Small intestine (tissue), 7 donors: ENCODE measurements around the gene SEMA6D. TPM values are rescaled to one million over a fixed set of nuclear protein-coding genes. Genes with fewer than 3 reads are reported as not detected.
A peak's percentile ranks its signal among the peaks of the same experiment; 100 is the strongest.

Experiments
- DNase-seq, 2 donors: peaks; one replicate each; pipeline versions ENCODE4 v3.0.0 to v3.0.0-alpha.2; 2013
- FAIRE-seq: peaks from 2 replicates; lab custom pipeline; 2012; peaks lifted over from hg19 to GRCh38; lab: Jason Lieb, UNC
- H3K27ac ChIP-seq, 3 donors: one replicate each; pipeline ENCODE4 v1.5.1; 2013; ENCODE audit warnings: low read length in 2 of 3, mild to moderate bottlenecking in 2 of 3, control low read depth in 1 of 3, inconsistent platforms in 1 of 3, low read depth in 1 of 3, moderate library complexity in 1 of 3
- H3K27me3 ChIP-seq, 3 donors: one replicate each; pipeline ENCODE4 v1.6.1; 2013; ENCODE audit warnings: low read length in 3 of 3, inconsistent platforms in 1 of 3; ENCODE audit not compliant: control insufficient read depth in 3 of 3, insufficient read depth in 3 of 3
- H3K36me3 ChIP-seq, 3 donors: one replicate each; pipeline ENCODE4 v1.6.1; 2013; ENCODE audit warnings: low read length in 3 of 3, inconsistent platforms in 1 of 3, low read depth in 1 of 3, mild to moderate bottlenecking in 1 of 3, moderate library complexity in 1 of 3; ENCODE audit not compliant: control insufficient read depth in 3 of 3, insufficient read depth in 2 of 3
- H3K4me1 ChIP-seq, 3 donors: one replicate each; pipeline ENCODE4 v1.6.1; 2013; ENCODE audit warnings: low read length in 2 of 3, inconsistent platforms in 1 of 3, low read depth in 1 of 3, mild to moderate bottlenecking in 1 of 3, moderate library complexity in 1 of 3; ENCODE audit not compliant: control insufficient read depth in 3 of 3, insufficient read depth in 2 of 3
- H3K4me3 ChIP-seq, 3 donors: one replicate each; pipeline ENCODE4 v1.5.1; 2013; ENCODE audit warnings: low read length in 3 of 3, control low read depth in 1 of 3, inconsistent platforms in 1 of 3, low read depth in 1 of 3, mild to moderate bottlenecking in 1 of 3, moderate library complexity in 1 of 3
- H3K9me3 ChIP-seq, 2 donors: one replicate each; pipeline ENCODE4 v1.6.1; 2013; ENCODE audit warnings: low read depth in 1 of 2, low read length in 1 of 2; ENCODE audit not compliant: control insufficient read depth in 2 of 2, insufficient read depth in 1 of 2
- WGBS, 3 donors: extraction: QIAGEN DNeasy Blood & Tissue Kit; methylation state at CpG; one replicate each; pipeline ENCODE4 v1.1.7; 2013; 5-methylcytosine and 5-hydroxymethylcytosine counted together
- polyA plus RNA-seq, 4 donors: library from polyadenylated mRNA; stranded (reverse) in 3 of 4; unstranded in 1 of 4; fragments of 200-250 nt in 3 of 4; fragments of 120-200 nt in 1 of 4; gene quantifications; one replicate each; pipeline versions ENCODE4 v1.2.1 to v1.2.3, GENCODE V29; 2013
- donor health status: healthy with polysubstance abuse.
- donor health status: control.
- donor health status: control.
- donor health status: Bipolar disorder and iron deficiency.
- donor health status: healthy.

Gene SEMA6D
- polyA plus RNA-seq, 4 donors, result 14.6 to 55.6 (median 23.9) TPM

DNA sequence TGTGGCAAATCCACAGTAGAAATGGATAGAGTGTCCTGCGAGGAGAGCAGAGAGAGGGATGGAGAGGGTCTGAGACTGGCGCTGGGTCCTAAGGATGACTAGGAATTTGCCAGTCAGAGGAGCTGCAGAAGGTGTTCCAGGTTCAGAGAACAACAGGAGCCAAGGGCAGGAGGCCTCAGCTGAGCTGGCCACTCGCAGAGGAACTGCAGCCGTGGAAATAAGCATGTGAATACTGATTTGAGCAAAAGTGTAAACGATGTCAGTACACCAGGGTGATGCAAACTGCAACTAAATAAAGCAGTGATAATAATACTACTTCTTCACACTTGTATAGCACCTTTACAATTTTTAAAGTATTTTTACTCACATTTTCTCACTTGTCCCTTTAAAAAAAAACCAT, 24.6 kb downstream of the SEMA6D start:
- H3K36me3 ChIP-seq, result peaks cover 0 to 18% (median 0%) of the 10 kb centered on the region in 3 donors
- H3K4me1 ChIP-seq, result peaks cover 2 to 41% (median 15%) of the 10 kb centered on the region in 3 donors
- FAIRE-seq, result no peak
- no peaks in the 10 kb centered on the region for H3K27me3 ChIP-seq
- no peaks in the 10 kb centered on the region for H3K9me3 ChIP-seq
- WGBS, 3 donors, result 84 to 93% (median 92%) methylated on average over 5 of the region's 5 CpGs
- DNase-seq, result no peak
- no peak overlapping the region for H3K4me3 ChIP-seq
- no peak overlapping the region for H3K27ac ChIP-seq

DNA sequence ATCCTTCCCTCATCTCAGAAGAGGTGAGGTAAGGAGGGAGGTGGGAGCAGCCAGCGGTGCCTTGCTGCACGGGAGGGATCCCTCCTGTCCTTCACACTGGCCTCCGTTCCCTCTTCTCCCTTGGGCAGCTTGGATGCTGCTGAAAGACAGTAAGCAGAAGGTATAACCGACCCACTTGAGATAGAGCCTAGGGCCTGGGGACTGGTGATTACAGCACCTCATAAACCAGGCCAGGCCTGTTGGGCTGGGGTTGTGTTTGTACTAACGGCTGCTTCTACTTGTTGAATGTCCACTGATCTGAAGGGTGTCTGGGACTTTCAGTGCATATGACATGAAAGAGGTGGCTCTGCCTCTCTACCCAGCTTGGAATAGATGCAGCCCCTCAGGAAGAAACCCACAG, 25.0 kb downstream of the SEMA6D start:
- Histone ChIP-seq H3K27me3 (no peaks in the 10 kb centered on the region), H3K4me1 (peaks cover 2 to 38% (median 15%) of the 10 kb centered on the region in 3 donors), H3K9me3 (no peaks in the 10 kb centered on the region), H3K36me3 (peaks cover 0 to 18% (median 0%) of the 10 kb centered on the region in 3 donors), H3K27ac (no peak overlapping the region), H3K4me3 (no peak overlapping the region)
- FAIRE-seq, result no peak
- WGBS, 3 donors, result 65 to 78% (median 68%) methylated on average over 5 of the region's 5 CpGs
- DNase-seq, result no peak

DNA sequence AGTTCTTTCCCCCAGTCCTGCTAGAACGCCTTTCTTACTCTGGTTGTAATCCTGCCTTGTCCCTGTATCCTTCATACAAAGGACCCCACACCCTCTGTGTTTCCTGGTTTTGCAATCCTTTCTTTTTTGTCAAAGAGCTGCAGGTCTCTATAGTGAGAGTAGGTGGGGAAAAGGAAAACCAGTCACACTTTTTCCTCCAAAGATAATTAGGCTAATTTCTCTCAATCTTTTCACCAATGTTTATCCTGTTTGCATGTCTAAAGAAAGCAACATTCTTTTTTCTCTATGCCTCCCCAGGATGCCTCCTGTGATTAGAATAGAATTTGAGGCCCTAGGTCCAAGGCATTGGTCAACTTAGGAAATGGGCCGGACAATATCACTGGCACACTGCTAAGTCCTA, 25.4 kb downstream of the SEMA6D start:
- H3K36me3 ChIP-seq, result peaks cover 0 to 18% (median 0%) of the 10 kb centered on the region in 3 donors
- peaks cover 2 to 38% (median 15%) of the 10 kb centered on the region in 3 donors for H3K4me1 ChIP-seq
- WGBS, 3 donors, result 72 to 86% (median 75%) methylated on average over 2 of the region's 2 CpGs
- FAIRE-seq, result no peak
- no peak for DNase-seq
- H3K27me3 ChIP-seq, result no peaks in the 10 kb centered on the region
- H3K9me3 ChIP-seq, result no peaks in the 10 kb centered on the region
- no peak overlapping the region for H3K4me3 ChIP-seq
- no peak overlapping the region for H3K27ac ChIP-seq

DNA sequence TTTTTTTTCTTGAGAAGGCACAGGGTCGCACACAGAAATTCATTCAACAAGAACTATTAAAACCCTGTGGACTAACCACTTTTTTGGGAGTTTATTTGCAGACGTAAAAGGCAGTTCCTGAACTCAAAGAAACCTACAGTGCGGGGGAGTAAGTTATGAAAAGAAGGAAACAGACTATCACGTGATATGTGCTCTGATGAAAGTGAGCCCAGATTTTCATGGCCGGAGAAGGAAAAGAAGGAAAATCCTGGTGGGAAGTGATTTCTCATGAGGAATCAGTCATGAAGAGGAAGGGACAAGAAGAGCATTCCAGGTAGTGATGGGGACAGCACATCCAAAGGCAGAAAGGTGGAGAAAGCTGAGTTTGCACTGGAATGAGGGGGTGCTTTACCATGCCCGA, 26.1 kb downstream of the SEMA6D start:
- Histone ChIP-seq H3K27me3 (no peaks in the 10 kb centered on the region), H3K4me1 (peaks cover 2 to 38% (median 15%) of the 10 kb centered on the region in 3 donors), H3K4me3 (no peak overlapping the region), H3K36me3 (peaks cover 0 to 18% (median 0%) of the 10 kb centered on the region in 3 donors), H3K9me3 (no peaks in the 10 kb centered on the region), H3K27ac (peak overlapping the region in 2 of 3 donors; percentile 25 to 34)
- DNase-seq (no peak), FAIRE-seq (no peak)
- 64 to 77% (median 72%) methylated on average over 6 of the region's 6 CpGs for WGBS, 3 donors

DNA sequence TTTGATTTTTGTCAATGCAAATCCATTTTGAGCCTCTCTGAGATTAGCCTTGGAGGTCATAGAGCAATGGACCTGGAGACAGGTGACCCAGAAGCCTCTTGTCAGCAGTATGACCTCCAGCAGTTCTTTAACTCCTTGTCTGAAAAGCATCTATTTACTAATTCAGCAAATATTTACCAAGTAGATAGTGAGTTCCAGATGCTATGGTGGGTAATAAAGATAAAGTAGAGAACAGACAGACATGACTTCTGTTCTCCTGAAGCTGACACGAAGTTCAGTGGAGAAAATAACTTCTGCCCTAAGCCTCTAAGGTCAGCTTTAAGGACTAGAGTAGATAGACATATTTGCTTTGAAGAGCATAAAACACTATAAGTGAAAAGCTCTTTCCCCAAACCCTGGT, 26.6 kb downstream of the SEMA6D start:
- peak overlapping the region; percentile 34 to 73 (median 51) for H3K27ac ChIP-seq
- DNase-seq, result peak; percentile 46 to 82

DNA sequence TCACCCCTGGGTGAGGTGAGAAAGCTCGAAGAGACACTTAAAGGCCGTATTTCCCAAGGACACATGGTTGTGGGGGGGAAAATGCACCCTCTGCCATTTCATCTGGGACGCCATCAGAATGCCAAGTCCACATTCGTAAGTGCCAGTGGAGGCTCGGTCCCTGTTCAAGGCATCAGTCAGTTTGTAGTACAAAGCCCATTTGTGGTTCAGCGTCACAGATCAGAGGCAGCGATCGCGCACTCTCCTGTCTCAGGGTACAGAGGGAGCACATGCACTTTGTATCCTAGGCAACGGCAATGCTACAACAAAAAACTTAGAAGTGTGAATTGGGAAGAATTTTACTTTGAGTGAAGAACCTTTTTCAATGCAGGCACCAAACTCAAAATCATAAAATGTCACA, 27.2 kb downstream of the SEMA6D start:
- Histone ChIP-seq H3K4me1 (peaks cover 2 to 34% (median 10%) of the 10 kb centered on the region in 3 donors), H3K27me3 (no peaks in the 10 kb centered on the region), H3K9me3 (no peaks in the 10 kb centered on the region), H3K4me3 (no peak overlapping the region), H3K27ac (peak overlapping the region; percentile 34 to 73 (median 51)), H3K36me3 (peaks cover 0 to 21% (median 0%) of the 10 kb centered on the region in 3 donors)
- WGBS, 3 donors, result 20 to 62% (median 41%) methylated on average over 10 of the region's 10 CpGs
- peak; percentile 30 to 87 for DNase-seq
- no peak for FAIRE-seq

More for the DNA sequence above, 26.6 kb downstream of the SEMA6D start:
- WGBS, 3 donors, result 10 to 47% (median 11%) methylated on average over 1 of the region's 1 CpG
- Histone ChIP-seq H3K9me3 (no peaks in the 10 kb centered on the region), H3K4me1 (peaks cover 2 to 38% (median 14%) of the 10 kb centered on the region in 3 donors), H3K27me3 (no peaks in the 10 kb centered on the region), H3K36me3 (peaks cover 0 to 18% (median 0%) of the 10 kb centered on the region in 3 donors), H3K4me3 (no peak overlapping the region)
- no peak for FAIRE-seq

DNA sequence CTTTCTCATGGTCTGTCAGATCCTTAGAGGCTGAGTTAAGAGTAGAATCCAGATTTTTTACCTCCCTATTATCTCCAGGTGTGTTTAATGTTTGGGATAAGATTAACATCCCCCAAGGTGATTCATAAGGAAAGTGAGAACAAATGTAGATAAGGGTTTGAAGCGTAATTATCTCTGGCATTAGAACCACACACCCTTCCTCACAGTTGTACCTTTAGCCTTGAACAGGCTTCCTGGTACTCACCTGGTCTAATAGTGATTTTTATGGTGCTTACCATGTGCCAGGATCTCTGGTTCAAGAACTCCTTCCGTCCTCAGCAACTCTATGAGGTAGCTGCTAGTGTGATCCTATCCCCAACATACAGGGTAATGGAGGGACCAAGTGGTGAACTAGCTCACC, 27.7 kb downstream of the SEMA6D start:
- no peak overlapping the region for H3K4me3 ChIP-seq
- peak overlapping the region in 2 of 3 donors; percentile 46 to 91 for H3K27ac ChIP-seq
- H3K9me3 ChIP-seq, result no peaks in the 10 kb centered on the region
- DNase-seq, result peak; percentile 34 to 94
- WGBS, 3 donors, result 20 to 55% (median 34%) methylated on average over 2 of the region's 2 CpGs
- H3K36me3 ChIP-seq, result peaks cover 0 to 21% (median 0%) of the 10 kb centered on the region in 3 donors
- H3K27me3 ChIP-seq, result no peaks in the 10 kb centered on the region
- FAIRE-seq, result no peak
- peaks cover 2 to 34% (median 10%) of the 10 kb centered on the region in 3 donors for H3K4me1 ChIP-seq

DNA sequence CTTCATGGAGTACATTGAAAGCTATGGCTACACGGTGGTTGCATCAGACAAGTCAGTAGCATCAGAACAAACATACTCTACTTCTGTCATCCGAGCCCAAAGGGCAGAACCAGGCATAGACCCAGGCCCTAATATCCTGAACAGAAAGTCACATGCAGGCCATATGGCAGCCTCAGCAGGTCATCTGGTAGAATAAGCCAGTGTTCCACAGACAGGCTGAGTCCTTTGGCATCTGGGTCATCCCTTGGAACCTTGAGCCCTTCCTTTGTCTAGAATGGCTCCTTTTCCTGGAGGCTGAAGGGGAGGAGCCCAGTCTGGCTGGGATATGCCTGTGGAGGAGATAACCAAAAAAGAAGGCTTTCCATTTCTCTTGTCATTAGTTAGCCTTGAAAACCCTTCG, 29.2 kb downstream of the SEMA6D start:
- Histone ChIP-seq H3K27me3 (no peaks in the 10 kb centered on the region), H3K27ac (peak overlapping the region in 2 of 3 donors; percentile 37 to 63), H3K36me3 (peaks cover 0 to 27% (median 0%) of the 10 kb centered on the region in 3 donors), H3K4me3 (no peak overlapping the region), H3K4me1 (peaks cover 5 to 39% (median 12%) of the 10 kb centered on the region in 3 donors), H3K9me3 (no peaks in the 10 kb centered on the region)
- 81 to 86% (median 84%) methylated on average over 3 of the region's 3 CpGs for WGBS, 3 donors
- FAIRE-seq (no peak), DNase-seq (no peak)
